ENCODE data around the gene SMIM8.

The SMIM8 gene

DNA sequence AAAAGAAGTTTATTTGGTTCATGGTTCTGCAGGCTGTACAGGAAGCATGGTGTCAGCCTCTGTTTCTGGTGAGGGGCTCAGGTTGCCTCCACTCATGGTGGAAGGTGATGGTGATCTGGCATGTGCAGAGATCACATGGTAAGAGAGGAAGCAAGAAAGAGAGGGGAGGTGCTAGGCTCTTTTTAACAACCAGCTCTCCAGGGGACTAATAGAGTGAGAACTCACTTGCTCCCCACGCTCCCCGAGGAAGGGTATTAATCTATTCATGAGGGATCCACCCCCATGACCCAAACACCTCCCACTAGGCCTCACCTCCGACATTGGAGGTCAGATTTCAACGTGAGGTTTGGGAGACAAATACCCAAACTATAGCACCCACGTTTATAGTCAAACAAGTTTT, 10.6 kb downstream of the SMIM8 start:
- no peak overlapping the region for H4K12ac ChIP-seq (ENCODE audit: low read depth, low read length)
- H3K79me2 ChIP-seq (ENCODE audit: control insufficient read depth, insufficient read depth, low read length, poor library complexity) = no peaks in the 10 kb centered on the region
- no peaks in the 10 kb centered on the region for H3K9me3 ChIP-seq (ENCODE audit: insufficient read depth, low read depth, low read length)
- H3K4me2 ChIP-seq (ENCODE audit: low read length) = no peak overlapping the region
- no peak overlapping the region for H3K18ac ChIP-seq (ENCODE audit: low read length)
- no peak overlapping the region for H2BK120ac ChIP-seq (ENCODE audit: insufficient read depth, low read length, poor library complexity)
- peaks cover 4% of the 10 kb centered on the region for H3K79me1 ChIP-seq (ENCODE audit: low read length)
- H4K8ac ChIP-seq (ENCODE audit: low read depth, low read length) = no peak overlapping the region
- H3K27me3 ChIP-seq (ENCODE audit: insufficient read depth, low read length) = no peaks in the 10 kb centered on the region
- H3K4me1 ChIP-seq (ENCODE audit: control insufficient read depth in 1 of 2, insufficient read depth in 2 of 2, low read length in 2 of 2) = peaks cover 3 to 4% of the 10 kb centered on the region in 2 experiments
- H2AFZ ChIP-seq (ENCODE audit: insufficient read depth, low read length, poor library complexity) = no peak overlapping the region
- H4K91ac ChIP-seq (ENCODE audit: low read depth, low read length) = no peak overlapping the region
- H3K36me3 ChIP-seq (ENCODE audit: control insufficient read depth in 1 of 2, insufficient read depth in 2 of 2, low read length in 2 of 2) = no peaks in the 10 kb centered on the region
- no peak overlapping the region for H2BK5ac ChIP-seq (ENCODE audit: low read depth, low read length, poor library complexity)
- H3K27ac ChIP-seq (ENCODE audit: low read depth, low read length) = no peak overlapping the region
- H3K14ac ChIP-seq (ENCODE audit: low read length) = no peak overlapping the region
- no peak overlapping the region for H3K23ac ChIP-seq (ENCODE audit: low read length)
- no peak for DNase-seq
- no peak overlapping the region for H3K4me3 ChIP-seq (ENCODE audit: low read depth, low read length)
- H3K9ac ChIP-seq (ENCODE audit: low read length) = no peak overlapping the region
- no peak overlapping the region for H3K4ac ChIP-seq (ENCODE audit: low read depth, low read length)
- no CpG with 5 or more reads among the region's 5 CpGs for WGBS (ENCODE audit: extremely low coverage, insufficient coverage, insufficient read length)
- no peak overlapping the region for H2AK5ac ChIP-seq (ENCODE audit: low read length)
- no peak overlapping the region for H2BK12ac ChIP-seq (ENCODE audit: low read length)

DNA sequence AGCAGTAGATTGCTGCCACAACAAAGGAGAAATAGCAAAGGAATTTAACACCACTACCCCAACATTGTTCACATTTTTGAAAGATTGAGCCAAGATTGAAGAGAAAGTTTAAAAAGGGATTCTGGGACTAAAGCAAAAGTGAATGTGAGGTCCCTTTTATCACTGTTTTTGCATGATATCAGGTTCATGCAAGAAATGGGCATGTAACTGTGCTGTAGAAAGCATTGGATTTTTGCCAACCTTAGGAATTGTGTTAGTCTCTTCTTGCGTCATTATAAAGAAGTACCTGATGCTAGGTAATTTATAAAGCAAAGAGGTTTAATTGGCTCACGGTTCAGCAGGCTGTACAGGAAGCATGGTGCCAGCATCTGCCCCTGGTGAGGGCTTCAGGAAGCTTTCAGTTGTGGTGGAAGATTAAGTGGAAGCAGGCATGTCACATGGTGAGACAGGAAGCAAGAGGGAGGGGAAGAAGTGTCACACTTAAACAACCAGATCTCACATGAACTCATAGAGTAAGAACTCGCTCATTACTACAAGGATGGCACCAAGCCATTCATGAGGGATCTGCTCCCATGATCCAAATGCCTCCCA, 11.3 kb downstream of the SMIM8 start:
- Histone ChIP-seq H2BK120ac (ENCODE audit: insufficient read depth, low read length, poor library complexity) (no peak overlapping the region), H4K12ac (ENCODE audit: low read depth, low read length) (no peak overlapping the region), H3K36me3 (ENCODE audit: control insufficient read depth in 1 of 2, insufficient read depth in 2 of 2, low read length in 2 of 2) (no peaks in the 10 kb centered on the region), H2AFZ (ENCODE audit: insufficient read depth, low read length, poor library complexity) (no peak overlapping the region), H3K9ac (ENCODE audit: low read length) (no peak overlapping the region), H2BK5ac (ENCODE audit: low read depth, low read length, poor library complexity) (no peak overlapping the region), H2AK5ac (ENCODE audit: low read length) (no peak overlapping the region), H3K79me1 (ENCODE audit: low read length) (peaks cover 4% of the 10 kb centered on the region), H3K4me3 (ENCODE audit: low read depth, low read length) (no peak overlapping the region), H3K27ac (ENCODE audit: low read depth, low read length) (no peak overlapping the region), H3K4me1 (ENCODE audit: control insufficient read depth in 1 of 2, insufficient read depth in 2 of 2, low read length in 2 of 2) (peaks cover 3 to 4% of the 10 kb centered on the region in 2 experiments), H4K8ac (ENCODE audit: low read depth, low read length) (no peak overlapping the region), H3K79me2 (ENCODE audit: control insufficient read depth, insufficient read depth, low read length, poor library complexity) (no peaks in the 10 kb centered on the region), H3K23ac (ENCODE audit: low read length) (no peak overlapping the region), H4K91ac (ENCODE audit: low read depth, low read length) (no peak overlapping the region), H3K27me3 (ENCODE audit: insufficient read depth, low read length) (no peaks in the 10 kb centered on the region), H2BK12ac (ENCODE audit: low read length) (no peak overlapping the region), H3K14ac (ENCODE audit: low read length) (no peak overlapping the region), H3K9me3 (ENCODE audit: insufficient read depth, low read depth, low read length) (no peaks in the 10 kb centered on the region), H3K4ac (ENCODE audit: low read depth, low read length) (no peak overlapping the region), H3K18ac (ENCODE audit: low read length) (no peak overlapping the region), H3K4me2 (ENCODE audit: low read length) (no peak overlapping the region)
- DNase-seq = no peak
- WGBS (ENCODE audit: extremely low coverage, insufficient coverage, insufficient read length) = no CpG with 5 or more reads among the region's 3 CpGs

DNA sequence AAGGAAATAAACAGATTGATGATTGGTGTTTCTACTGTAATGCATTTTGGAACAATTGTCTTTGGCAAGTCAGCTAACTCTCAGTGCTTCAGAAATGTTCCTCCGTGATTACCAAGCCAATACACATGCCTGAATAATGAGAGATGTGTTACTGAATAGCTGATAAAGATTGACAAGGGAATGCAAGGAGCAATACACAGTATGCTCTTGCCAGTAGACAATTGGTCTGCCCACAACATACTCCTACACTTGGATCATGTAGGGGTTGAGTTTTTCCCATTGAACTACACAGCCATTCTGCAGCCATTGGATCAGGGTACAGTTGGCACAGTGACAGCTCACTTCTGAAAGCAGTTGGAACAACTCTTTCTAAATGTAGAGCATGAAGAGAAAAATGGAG, 12.3 kb downstream of the SMIM8 start:
- Histone ChIP-seq H2AK5ac (ENCODE audit: low read length) (no peak overlapping the region), H3K23ac (ENCODE audit: low read length) (no peak overlapping the region), H3K4me3 (ENCODE audit: low read depth, low read length) (no peak overlapping the region), H3K36me3 (ENCODE audit: control insufficient read depth in 1 of 2, insufficient read depth in 2 of 2, low read length in 2 of 2) (no peaks in the 10 kb centered on the region), H3K18ac (ENCODE audit: low read length) (no peak overlapping the region), H4K12ac (ENCODE audit: low read depth, low read length) (no peak overlapping the region), H2BK12ac (ENCODE audit: low read length) (no peak overlapping the region), H3K4me1 (ENCODE audit: control insufficient read depth in 1 of 2, insufficient read depth in 2 of 2, low read length in 2 of 2) (peaks cover 0 to 3% of the 10 kb centered on the region in 2 experiments), H3K9me3 (ENCODE audit: insufficient read depth, low read depth, low read length) (no peaks in the 10 kb centered on the region), H3K9ac (ENCODE audit: low read length) (no peak overlapping the region), H2BK120ac (ENCODE audit: insufficient read depth, low read length, poor library complexity) (no peak overlapping the region), H3K27me3 (ENCODE audit: insufficient read depth, low read length) (no peaks in the 10 kb centered on the region), H3K79me2 (ENCODE audit: control insufficient read depth, insufficient read depth, low read length, poor library complexity) (no peaks in the 10 kb centered on the region), H3K4me2 (ENCODE audit: low read length) (no peak overlapping the region), H4K91ac (ENCODE audit: low read depth, low read length) (no peak overlapping the region), H2AFZ (ENCODE audit: insufficient read depth, low read length, poor library complexity) (no peak overlapping the region), H3K14ac (ENCODE audit: low read length) (no peak overlapping the region), H3K79me1 (ENCODE audit: low read length) (no peaks in the 10 kb centered on the region), H3K4ac (ENCODE audit: low read depth, low read length) (no peak overlapping the region), H3K27ac (ENCODE audit: low read depth, low read length) (no peak overlapping the region), H2BK5ac (ENCODE audit: low read depth, low read length, poor library complexity) (no peak overlapping the region), H4K8ac (ENCODE audit: low read depth, low read length) (no peak overlapping the region)
- WGBS (ENCODE audit: extremely low coverage, insufficient coverage, insufficient read length) = no CpG with 5 or more reads among the region's 1 CpG
- DNase-seq = no peak

GRCh38 chr6:87336367-87336766, 14.0 kb downstream of the SMIM8 start:
- Histone ChIP-seq H3K36me3 (ENCODE audit: control insufficient read depth in 1 of 2, insufficient read depth in 2 of 2, low read length in 2 of 2) (no peaks in the 10 kb centered on the region), H3K79me2 (ENCODE audit: control insufficient read depth, insufficient read depth, low read length, poor library complexity) (no peaks in the 10 kb centered on the region), H3K18ac (ENCODE audit: low read length) (no peak overlapping the region), H4K91ac (ENCODE audit: low read depth, low read length) (no peak overlapping the region), H3K4me1 (ENCODE audit: control insufficient read depth in 1 of 2, insufficient read depth in 2 of 2, low read length in 2 of 2) (peaks cover 0 to 3% of the 10 kb centered on the region in 2 experiments), H3K23ac (ENCODE audit: low read length) (no peak overlapping the region), H3K79me1 (ENCODE audit: low read length) (no peaks in the 10 kb centered on the region), H3K27ac (ENCODE audit: low read depth, low read length) (no peak overlapping the region), H3K14ac (ENCODE audit: low read length) (no peak overlapping the region), H3K4me3 (ENCODE audit: low read depth, low read length) (no peak overlapping the region), H2BK12ac (ENCODE audit: low read length) (no peak overlapping the region), H4K12ac (ENCODE audit: low read depth, low read length) (no peak overlapping the region), H2BK120ac (ENCODE audit: insufficient read depth, low read length, poor library complexity) (no peak overlapping the region), H3K27me3 (ENCODE audit: insufficient read depth, low read length) (no peaks in the 10 kb centered on the region), H3K9ac (ENCODE audit: low read length) (no peak overlapping the region), H2AFZ (ENCODE audit: insufficient read depth, low read length, poor library complexity) (no peak overlapping the region), H2AK5ac (ENCODE audit: low read length) (no peak overlapping the region), H4K8ac (ENCODE audit: low read depth, low read length) (no peak overlapping the region), H2BK5ac (ENCODE audit: low read depth, low read length, poor library complexity) (no peak overlapping the region), H3K4me2 (ENCODE audit: low read length) (no peak overlapping the region), H3K9me3 (ENCODE audit: insufficient read depth, low read depth, low read length) (no peaks in the 10 kb centered on the region), H3K4ac (ENCODE audit: low read depth, low read length) (no peak overlapping the region)
- no CpG with 5 or more reads among the region's 4 CpGs for WGBS (ENCODE audit: extremely low coverage, insufficient coverage, insufficient read length)
- DNase-seq = no peak
